HG02938 (cell line): Measurements from ENCODE around the gene XK.
A peak's percentile ranks its signal among the peaks of the same experiment; 100 is the strongest.
"Not testable (repeated sequence)": the region's sequence is repeated elsewhere in the genome, so short reads cannot be mapped to it uniquely, and the experiment has no call there.

Source experiments
- ATAC-seq: cut with Tn5 transposase; IDR thresholded peaks from one replicate; pipeline ENCODE4 v1.9.1; 2021; ENCODE audit warnings: mild to moderate bottlenecking, moderate library complexity; ENCODE audit not compliant: unreplicated experiment

Gene XK, protein sequence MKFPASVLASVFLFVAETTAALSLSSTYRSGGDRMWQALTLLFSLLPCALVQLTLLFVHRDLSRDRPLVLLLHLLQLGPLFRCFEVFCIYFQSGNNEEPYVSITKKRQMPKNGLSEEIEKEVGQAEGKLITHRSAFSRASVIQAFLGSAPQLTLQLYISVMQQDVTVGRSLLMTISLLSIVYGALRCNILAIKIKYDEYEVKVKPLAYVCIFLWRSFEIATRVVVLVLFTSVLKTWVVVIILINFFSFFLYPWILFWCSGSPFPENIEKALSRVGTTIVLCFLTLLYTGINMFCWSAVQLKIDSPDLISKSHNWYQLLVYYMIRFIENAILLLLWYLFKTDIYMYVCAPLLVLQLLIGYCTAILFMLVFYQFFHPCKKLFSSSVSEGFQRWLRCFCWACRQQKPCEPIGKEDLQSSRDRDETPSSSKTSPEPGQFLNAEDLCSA

DNA sequence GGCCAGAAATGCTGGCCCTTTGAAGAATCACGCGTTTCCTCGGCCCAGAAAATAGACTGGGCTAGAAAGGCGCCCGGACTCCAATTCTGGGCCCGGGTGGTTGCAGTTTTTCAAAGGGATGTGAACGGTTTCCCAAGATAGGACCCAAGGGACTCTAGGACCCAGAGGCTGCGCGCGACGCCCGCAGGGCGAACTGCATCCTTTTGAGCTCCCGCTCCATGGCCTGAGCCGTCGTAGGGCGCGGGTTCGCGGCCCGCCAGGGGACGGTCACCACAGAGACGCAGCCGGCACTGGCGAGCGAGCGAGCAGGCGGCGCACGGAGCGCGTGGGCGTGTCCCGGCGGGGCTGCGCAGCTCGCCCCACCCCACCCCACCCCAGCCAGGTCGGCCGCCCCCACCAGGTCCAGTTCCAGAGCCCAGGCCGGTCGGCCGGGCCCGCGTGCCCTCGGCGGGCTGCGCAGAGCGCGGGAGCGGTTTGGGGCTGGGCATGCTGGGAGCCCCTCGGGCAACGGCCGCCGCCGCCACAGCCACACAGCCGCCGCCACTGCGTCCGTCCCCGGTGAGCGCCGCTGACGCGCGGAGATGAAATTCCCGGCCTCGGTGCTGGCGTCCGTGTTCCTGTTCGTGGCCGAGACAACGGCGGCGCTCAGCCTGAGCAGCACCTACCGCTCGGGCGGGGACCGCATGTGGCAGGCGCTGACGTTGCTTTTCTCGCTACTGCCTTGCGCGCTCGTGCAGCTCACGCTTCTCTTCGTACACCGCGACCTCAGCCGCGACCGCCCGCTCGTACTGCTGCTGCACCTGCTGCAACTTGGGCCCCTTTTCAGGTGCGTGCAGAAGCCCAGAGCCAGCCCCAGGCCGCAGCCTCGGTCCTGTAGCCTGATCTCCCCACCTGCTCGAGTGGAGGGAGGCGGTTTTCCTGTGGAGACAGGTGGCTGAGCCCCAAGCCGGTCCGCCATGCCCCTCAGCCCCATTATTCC is at the start of gene XK:
TSS of gene XK (plus strand) at position 411 of the 979 bp plus-strand sequence. CDS start at position 582, 171 bp downstream.
- peak; percentile 64 for ATAC-seq

- ATAC-seq = no peak
Measured at GRCh38 chrX:37638047-37638446, 47.5 kb upstream of the XK start.

GRCh38 chrX:37640142-37640541 is 45.4 kb upstream of the XK start:
- no peak for ATAC-seq

GRCh38 chrX:37641859-37642258 is 43.7 kb upstream of the XK start:
- ATAC-seq = no peak

- ATAC-seq = no peak
Measured at GRCh38 chrX:37644381-37645305, 40.9 kb upstream of the XK start.

GRCh38 chrX:37646254-37646653 is 39.3 kb upstream of the XK start:
- ATAC-seq = no peak

DNA sequence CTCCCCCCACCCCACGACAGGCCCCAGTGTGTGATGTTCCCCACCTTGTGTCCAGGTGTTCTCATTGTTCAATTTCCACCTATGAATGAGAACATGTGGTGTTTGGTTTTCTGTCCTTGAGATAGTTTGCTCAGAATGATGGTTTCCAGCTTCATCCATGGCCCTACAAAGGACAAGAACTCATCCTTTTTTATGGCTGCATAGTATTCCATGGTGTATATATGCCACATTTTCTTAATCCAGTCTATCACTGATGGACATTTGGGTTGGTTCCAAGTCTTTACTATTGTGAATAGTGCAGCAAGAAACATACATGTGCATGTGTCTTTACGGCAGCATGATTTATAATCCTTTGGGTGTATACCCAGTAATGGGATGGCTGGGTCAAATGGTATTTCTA is 34.7 kb upstream of the XK start:
- ATAC-seq = not testable (repeated sequence)

DNA sequence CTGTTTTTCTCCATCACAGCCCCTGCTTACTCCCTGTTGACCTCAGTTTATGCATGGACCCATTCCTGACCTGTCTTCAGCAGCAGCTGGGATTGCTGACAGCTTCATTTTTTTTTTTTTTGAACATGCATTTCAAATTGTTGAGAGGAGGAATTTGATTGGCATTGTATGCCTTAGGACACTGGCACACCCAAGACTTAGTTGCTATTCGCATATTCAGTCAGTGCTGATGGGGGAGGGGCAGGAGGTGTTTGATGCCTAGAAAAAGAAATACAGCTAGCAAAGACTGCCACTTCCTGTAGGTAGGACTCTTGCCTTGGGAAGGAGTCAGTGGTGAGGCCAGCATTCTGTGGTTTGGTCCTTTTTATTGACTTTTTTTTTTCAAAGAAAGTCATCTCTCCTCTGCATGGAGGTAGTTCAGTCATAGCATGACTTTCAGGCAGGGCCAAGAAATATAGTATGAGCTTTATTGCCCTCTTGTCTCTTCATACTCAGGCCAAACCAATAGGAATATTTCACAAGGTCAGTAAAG is 33.6 kb upstream of the XK start:
- ATAC-seq = no peak

DNA sequence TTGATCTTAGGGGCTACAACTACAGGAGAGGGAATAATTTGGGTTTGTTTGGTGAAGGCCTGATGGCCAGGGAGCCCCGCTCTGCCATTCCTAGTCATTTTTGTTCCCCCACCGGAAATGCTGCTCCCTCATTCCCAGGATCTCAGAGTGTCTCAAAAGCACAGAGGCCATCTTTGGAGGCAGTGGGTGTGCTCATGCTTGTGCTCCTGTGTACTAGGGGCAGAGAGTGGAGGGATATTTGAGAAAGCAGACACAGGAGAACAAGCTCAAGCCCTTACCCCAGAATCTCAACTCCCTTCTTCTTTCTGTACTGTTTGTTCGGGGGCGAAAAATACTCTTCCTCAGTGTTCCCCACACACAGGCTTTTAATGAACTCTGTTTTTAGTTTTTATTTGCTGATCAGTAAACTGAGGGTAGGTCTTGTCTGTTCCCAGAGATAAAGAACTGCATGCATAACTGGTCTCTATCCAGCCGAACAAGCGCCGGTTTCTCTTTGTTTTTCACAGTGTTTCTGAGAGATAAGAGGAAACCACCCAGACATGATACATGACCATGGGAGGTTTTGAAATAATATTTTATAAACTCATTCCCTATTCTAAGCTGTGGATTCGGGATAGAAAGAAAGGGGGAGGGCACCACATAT is 32.9 kb upstream of the XK start:
- ATAC-seq = no peak

GRCh38 chrX:37653397-37654085 is 32.0 kb upstream of the XK start:
- no peak for ATAC-seq

- no peak for ATAC-seq
Measured at GRCh38 chrX:37658343-37659030, 27.1 kb upstream of the XK start.

DNA sequence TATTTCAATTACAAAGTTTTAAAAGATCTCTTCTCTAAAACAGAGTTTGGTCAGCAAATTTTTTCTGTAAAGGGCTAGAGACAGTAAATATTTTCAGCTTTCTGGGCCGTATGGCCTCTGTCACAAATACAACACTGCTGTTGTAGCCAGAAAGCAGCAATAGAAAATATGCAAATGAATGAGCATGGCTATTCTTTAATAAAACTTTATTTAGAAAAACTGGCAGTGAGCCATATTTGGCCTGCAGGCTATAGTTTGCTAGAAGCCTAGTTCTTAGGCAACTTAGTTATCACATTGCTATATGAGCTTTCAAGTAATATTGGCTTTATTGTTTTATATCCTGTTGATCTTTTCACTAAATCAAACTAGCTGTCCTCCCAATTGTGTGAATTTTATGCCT is 26.5 kb upstream of the XK start:
- ATAC-seq = no peak

GRCh38 chrX:37662181-37662580 is 23.4 kb upstream of the XK start:
- ATAC-seq = no peak

GRCh38 chrX:37666516-37666915 is 19.1 kb upstream of the XK start:
- ATAC-seq = no peak

DNA sequence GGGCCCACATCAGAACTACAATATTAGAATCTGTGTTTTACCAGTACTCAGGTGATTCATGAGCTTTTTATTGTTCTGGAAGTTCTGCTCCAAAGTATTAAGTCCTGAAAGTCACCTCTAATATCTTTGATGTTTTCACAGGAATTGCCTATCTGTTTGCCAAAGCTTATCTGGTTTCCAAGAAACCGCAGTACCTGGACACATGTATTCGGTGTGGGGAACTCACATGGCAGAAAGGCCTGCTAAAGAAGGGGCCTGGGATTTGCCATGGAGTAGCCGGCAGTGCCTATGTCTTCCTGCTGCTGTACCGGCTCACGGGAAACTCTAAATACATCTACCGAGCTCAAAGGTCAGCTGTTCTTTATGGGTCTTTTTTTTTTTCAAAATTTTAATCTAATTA is 18.4 kb upstream of the XK start:
- ATAC-seq = no peak

GRCh38 chrX:37672563-37672962 is 13.0 kb upstream of the XK start:
- ATAC-seq = no peak

- no peak for ATAC-seq
Measured at GRCh38 chrX:37676811-37677210, 8.8 kb upstream of the XK start.

DNA sequence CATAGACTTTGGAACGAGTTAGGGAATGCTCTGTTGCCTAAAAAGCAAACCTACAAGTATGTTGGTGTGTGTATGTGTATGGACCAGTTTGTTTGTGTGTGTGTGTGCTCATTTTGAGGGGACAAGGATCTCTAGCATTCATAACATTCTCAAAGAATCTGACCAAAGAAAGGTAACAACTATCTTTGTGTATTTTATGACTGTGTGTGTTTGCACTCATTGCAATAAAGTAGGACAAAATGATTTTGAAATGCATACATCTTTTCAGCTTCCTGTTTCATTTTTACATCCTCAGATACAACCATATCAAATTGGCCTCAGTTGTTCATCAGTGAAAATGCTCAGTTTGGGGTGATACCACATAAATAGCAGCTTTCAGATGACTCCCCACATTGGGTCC is 8.3 kb upstream of the XK start:
- no peak for ATAC-seq

DNA sequence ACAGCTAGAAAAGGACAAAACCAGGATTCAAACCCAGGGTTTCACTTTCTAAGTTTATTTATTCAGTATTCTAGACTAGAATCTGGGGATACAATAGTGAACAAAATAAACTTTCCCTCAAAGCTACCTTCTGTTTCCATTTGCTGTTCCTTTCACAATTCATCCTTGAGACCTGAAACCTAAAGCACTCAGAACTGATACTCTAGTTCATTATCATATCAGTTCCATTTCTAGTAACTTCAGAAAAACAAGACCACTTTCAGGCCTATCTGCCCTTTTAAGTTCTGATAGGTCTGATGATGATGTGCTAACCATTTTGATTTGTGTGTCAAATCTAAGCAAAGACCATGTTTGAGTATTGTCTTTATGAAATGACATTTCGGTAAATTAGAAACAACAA is 7.8 kb upstream of the XK start:
- peak; percentile 89 for ATAC-seq
